IPS-18a (cell line): ENCODE measurements around the gene SNRPB.

Experiments
- H3K27ac ChIP-seq: one replicate; pipeline ENCODE4 v1.5.1; 2013; ENCODE audit warnings: low read length
- H3K27me3 ChIP-seq: one replicate; pipeline ENCODE4 v1.6.1; 2013; ENCODE audit warnings: mild to moderate bottlenecking, low read length; ENCODE audit not compliant: control insufficient read depth, insufficient read depth
- H3K36me3 ChIP-seq: one replicate; pipeline ENCODE4 v1.6.1; 2013; ENCODE audit warnings: low read depth, low read length; ENCODE audit not compliant: control insufficient read depth
- H3K4me1 ChIP-seq: one replicate; pipeline ENCODE4 v1.6.1; 2013; ENCODE audit warnings: low read depth, low read length; ENCODE audit not compliant: control insufficient read depth
- H3K4me3 ChIP-seq: one replicate; pipeline ENCODE4 v1.5.1; 2013; ENCODE audit warnings: low read length
- H3K9ac ChIP-seq: one replicate; pipeline ENCODE4 v1.6.1; 2013; ENCODE audit warnings: mild to moderate bottlenecking, low read length, moderate library complexity
- H3K9me3 ChIP-seq: one replicate; pipeline ENCODE4 v1.6.1; 2013; ENCODE audit warnings: low read depth, low read length; ENCODE audit not compliant: control insufficient read depth

Gene SNRPB

DNA sequence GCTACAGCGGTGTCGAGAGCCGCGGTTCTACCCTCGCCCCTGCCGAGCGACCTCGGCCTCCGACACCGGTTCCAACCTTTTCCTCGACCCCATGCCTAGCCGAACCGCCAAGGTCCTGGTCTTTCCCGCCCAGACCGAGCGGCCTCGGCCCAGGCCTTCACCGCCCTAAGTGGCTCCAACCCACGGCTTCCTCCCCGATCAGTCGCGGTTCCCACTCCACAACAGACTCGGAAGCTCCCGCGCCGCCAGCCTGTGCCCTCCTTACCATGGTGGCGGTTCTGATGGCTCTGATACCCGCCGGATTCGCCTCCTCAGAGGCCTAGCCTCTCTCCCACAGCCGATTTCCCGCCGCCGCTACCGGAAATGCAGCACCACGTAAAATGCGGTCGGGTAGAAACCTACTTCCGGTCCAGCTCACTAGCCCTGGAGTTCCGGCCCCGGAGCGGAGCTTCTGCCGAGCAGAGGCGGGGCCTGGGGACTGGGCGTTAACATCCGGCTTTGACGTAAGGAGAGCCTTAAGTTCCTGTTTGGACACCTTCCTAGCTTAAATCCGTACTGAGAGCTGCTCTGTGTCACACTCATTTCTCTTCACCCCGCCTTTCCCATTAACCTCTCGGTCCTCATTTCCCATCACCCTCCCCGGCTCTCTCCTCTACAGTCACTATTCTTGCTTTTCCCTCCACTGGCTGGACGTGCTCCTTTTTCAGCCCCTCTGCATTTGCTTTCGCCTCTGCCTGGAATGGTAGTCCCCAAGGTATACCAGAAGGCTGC, at the start of gene SNRPB:
Gene SNRPB (minus strand): TSS at position 367 of the 771 bp plus-strand sequence. CDS start 99 bp downstream, at position 268.
- Histone ChIP-seq H3K27ac (peak within 1 kb of the TSS; percentile 97), H3K4me3 (peak within 1 kb of the TSS; percentile 99), H3K4me1 (peaks cover 13% of the 10 kb centered on the region), H3K9ac (peak within 1 kb of the TSS; percentile 99), H3K36me3 (peaks cover 31% of the 10 kb centered on the region), H3K27me3 (no peaks in the 10 kb centered on the region), H3K9me3 (no peaks in the 10 kb centered on the region)

DNA sequence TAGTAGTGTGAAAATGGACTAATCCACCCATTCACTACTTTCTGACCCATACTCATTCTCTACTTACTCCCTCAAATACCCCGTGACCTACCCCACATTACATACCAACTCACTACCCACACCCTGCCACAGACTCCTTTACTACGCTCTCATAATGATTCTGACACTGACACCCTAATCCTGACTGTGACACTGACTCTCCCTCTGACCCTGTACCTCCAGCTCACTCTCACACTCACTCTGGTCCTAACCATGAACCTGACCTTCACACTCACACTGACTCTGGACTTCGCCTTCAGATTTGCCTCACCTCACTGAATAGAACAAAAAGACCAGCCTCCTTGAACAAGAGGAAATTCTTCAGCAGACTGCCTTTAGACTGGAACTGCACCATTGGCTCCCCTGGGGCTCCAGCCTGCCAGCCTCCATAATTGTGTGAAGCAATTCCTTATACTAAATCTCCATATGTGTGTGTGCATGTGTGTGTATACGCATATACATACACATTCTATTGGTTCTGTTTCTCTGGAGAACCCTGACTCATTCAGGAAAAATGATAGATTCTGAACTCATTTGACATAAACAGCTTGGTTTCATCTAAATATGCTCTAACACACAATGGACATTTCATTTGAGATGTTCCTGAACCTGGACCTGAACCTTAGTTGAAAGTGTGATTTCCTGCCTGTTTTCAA, 48.7 kb upstream of the SNRPB start:
- Histone ChIP-seq H3K27ac (no peak overlapping the region), H3K27me3 (peaks cover 85% of the 10 kb centered on the region), H3K4me1 (no peaks in the 10 kb centered on the region), H3K9ac (no peak overlapping the region), H3K4me3 (no peak overlapping the region), H3K9me3 (no peaks in the 10 kb centered on the region), H3K36me3 (no peaks in the 10 kb centered on the region)

DNA sequence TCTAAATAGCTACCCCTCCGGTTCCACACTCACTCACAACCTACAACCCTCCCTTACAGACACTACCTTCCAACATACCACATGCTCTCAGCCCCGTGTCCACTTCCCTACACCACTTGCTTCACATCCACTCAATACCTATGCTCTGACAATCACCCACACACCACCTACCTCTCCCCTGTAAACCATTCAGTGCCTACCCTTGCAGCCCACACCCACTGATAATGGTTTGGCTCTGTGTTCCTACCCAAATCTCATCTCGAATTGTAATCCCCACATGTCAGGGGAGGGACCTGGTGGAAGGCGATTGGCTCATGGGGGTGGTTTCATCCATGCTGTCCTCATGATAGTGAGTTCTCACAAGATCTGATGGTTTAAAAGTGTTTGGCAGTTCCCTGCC, 48.0 kb upstream of the SNRPB start:
- Histone ChIP-seq H3K9ac (no peak overlapping the region), H3K9me3 (no peaks in the 10 kb centered on the region), H3K36me3 (no peaks in the 10 kb centered on the region), H3K4me3 (no peak overlapping the region), H3K27ac (no peak overlapping the region), H3K4me1 (no peaks in the 10 kb centered on the region), H3K27me3 (peaks cover 85% of the 10 kb centered on the region)

DNA sequence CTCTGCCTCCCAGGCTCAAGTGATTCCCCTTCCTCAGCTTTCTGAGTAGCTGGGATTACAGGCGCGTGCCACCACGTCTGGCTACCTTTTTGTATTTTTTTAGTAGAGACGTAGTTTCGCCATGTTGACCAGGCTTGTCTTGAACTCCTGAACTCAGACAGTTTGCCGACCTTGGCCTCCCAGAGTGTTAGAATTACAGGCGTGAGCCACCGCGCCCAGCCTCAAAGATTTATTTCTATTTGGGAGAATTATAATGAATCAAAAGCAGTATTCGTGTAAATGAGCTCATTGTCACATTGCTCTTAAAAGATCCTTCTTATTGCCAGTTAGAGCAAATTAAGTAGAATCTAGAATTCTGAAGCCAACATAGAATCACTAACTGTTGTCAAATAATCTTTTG, 47.5 kb upstream of the SNRPB start:
- H3K36me3 ChIP-seq, result no peaks in the 10 kb centered on the region
- H3K9me3 ChIP-seq, result no peaks in the 10 kb centered on the region
- no peak overlapping the region for H3K27ac ChIP-seq
- no peaks in the 10 kb centered on the region for H3K4me1 ChIP-seq
- H3K9ac ChIP-seq, result no peak overlapping the region
- H3K4me3 ChIP-seq, result no peak overlapping the region
- H3K27me3 ChIP-seq, result peaks cover 85% of the 10 kb centered on the region

DNA sequence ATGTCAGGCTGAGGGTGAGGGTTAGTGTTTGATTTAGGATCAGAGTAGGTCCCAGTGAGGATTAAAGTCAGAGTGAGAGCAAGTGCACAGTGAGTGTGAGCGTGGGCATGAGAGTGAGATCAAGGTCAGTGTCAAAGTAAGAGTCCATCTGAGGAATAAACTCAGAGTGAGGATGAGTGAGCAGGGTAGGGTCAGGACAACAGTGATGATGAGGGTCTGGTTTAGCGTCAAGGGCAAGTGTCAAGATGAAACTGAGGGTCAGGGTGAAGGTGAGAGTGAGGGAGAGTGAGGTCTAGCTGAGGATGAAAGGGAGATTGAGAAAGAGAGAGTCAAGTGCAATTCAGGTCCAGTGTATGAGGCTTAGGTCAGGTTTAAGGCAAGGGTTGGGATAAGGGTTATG, 45.8 kb upstream of the SNRPB start:
- H3K36me3 ChIP-seq, result no peaks in the 10 kb centered on the region
- H3K27ac ChIP-seq, result no peak overlapping the region
- H3K4me1 ChIP-seq, result no peaks in the 10 kb centered on the region
- peaks cover 85% of the 10 kb centered on the region for H3K27me3 ChIP-seq
- H3K4me3 ChIP-seq, result no peak overlapping the region
- no peaks in the 10 kb centered on the region for H3K9me3 ChIP-seq
- no peak overlapping the region for H3K9ac ChIP-seq

DNA sequence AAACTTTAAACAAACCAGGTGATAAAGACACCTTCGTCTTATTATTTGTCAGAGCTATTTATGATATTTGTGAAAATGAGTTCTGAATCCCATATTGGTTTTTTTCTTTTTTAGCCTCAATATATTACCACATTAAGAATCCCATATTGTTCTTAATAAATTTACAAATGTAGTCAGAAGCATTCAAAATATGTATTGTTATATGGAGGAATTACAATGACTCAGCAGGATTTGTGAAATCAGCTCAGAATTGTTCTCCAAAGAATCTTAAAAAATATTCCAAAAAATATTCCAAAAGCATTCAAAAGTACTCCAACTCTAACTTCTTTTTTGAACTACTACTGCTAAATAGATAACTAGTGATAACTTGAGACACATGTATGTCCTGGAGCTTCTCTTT, 44.6 kb upstream of the SNRPB start:
- no peak overlapping the region for H3K4me3 ChIP-seq
- no peaks in the 10 kb centered on the region for H3K36me3 ChIP-seq
- H3K9ac ChIP-seq, result no peak overlapping the region
- H3K27ac ChIP-seq, result no peak overlapping the region
- H3K4me1 ChIP-seq, result no peaks in the 10 kb centered on the region
- no peaks in the 10 kb centered on the region for H3K9me3 ChIP-seq
- H3K27me3 ChIP-seq, result peaks cover 86% of the 10 kb centered on the region

DNA sequence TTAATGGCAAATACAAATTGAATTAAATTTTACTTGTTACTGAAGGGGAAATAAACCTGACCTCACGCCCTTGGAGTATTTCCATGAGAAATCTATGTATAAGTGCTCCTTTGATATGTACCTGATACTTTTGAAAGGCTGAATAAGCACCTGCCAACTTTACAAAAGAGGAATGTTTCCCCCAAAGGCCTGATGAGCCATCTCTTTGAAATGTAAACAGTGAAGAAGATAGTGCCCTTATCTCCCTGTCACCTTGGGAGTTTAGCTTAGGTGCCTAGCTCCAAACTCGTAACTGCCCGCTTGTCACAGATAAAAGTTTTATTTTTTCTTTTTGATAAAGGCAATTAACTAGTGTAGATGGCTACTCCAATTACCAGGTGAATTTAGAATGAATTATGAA, 39.2 kb upstream of the SNRPB start:
- Histone ChIP-seq H3K36me3 (no peaks in the 10 kb centered on the region), H3K27me3 (peaks cover 69% of the 10 kb centered on the region), H3K9ac (no peak overlapping the region), H3K9me3 (no peaks in the 10 kb centered on the region), H3K4me3 (peak overlapping the region; percentile 87), H3K4me1 (no peaks in the 10 kb centered on the region), H3K27ac (no peak overlapping the region)

DNA sequence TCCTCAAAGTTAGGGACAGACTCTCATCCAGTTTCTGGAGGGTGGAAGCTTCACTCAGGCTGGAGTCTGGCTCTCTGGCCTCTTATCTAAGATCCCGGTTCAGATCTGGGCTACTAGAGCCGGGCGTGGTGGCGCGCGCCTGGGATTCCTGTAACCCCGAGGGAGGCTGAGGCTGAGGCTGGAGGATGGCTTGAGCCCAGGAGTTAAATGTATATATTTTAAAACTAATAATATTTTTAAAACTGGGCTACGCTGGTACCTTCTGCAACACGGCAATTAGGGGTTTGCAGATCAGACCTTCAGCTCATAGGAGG, 38.8 kb upstream of the SNRPB start:
- Histone ChIP-seq H3K9me3 (no peaks in the 10 kb centered on the region), H3K27ac (no peak overlapping the region), H3K4me3 (peak overlapping the region; percentile 87), H3K9ac (peak overlapping the region; percentile 55), H3K27me3 (peaks cover 65% of the 10 kb centered on the region), H3K4me1 (no peaks in the 10 kb centered on the region), H3K36me3 (no peaks in the 10 kb centered on the region)

DNA sequence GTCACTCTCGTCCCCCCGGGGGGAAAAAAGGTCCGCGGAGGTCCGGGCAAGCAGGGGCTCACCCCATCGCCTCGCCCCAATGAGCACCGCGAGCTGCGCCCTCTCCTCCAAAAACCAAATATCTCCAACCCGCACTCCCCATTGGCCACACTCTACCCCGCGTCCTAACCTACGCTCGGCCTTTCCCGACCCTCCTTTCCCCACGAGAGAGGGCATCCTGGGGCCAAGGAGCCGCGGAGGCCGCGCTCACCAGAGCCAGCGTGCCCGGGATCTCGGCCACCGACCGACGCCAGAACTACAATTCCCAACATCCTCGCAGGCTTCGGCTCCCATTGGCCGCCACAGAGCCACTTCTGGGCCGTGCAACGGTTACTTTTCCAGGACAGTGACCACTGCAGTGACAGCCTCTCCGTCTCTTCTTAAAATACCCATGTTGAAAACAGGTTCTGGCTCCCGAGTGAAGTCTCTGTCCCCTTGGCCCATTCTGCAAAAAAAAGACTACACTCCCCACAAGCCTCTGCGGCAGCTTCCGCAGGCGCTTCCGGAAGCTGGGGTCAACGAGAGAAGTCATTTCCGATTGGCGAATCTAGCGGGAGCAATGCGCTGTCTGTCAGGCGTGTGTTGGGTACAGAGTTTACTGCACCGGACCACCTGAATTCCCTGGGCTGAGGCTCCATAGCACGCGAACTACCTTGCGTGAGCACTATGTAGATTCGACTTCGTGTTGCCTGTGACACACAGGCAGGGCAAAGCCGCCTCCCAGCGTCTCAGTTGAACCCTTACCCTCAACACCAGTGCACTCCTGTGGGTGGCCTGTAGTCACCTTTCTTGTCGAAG, 38.3 kb upstream of the SNRPB start, which contains the start of gene ZNF343:
Gene ZNF343 (minus strand): TSS at position 285 of the 837 bp plus-strand sequence. CDS start 15,020 bp downstream, outside the sequence.
- peak within 1 kb of the TSS; percentile 87 for H3K4me3 ChIP-seq
- H3K9ac ChIP-seq, result peak within 1 kb of the TSS; percentile 55
- no peaks in the 10 kb centered on the region for H3K4me1 ChIP-seq
- H3K36me3 ChIP-seq, result no peaks in the 10 kb centered on the region
- H3K27ac ChIP-seq, result no peak within 1 kb of the TSS
- H3K9me3 ChIP-seq, result no peaks in the 10 kb centered on the region
- H3K27me3 ChIP-seq, result peaks cover 59% of the 10 kb centered on the region

DNA sequence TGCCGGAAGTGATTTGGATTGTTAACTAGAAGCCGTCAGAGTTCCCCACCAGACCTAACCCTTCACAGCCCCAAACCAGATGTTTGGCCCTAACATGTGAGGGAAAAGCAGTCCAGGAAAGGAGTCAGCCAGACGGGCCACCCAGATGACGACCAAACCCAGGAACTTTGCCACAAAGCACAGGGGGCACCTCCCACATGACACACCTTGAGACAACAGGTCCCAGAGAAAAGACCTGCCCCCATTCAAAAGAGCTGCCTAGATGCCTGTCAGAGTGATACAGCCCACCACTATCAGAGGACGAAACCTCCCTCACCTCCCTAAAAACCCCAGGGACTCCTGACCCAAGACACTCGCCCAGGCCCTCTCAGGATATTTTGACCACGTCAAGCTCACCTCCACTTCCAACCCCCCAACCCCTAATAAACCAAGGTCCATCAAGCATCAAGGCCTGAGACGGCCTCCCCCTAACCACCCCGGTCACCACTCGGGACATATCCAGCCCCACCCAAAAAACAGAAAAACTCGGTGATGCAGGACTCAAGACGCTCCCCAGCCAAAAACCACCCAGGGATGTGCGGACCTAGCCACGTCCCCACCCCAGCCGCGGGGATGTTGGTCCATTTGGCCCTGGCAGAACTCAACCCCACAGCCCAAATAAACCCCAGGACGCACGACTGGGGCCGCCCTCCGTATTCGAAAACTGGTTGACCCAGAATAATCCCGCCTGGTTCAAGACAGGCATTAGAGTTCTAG, 37.5 kb upstream of the SNRPB start:
- Histone ChIP-seq H3K4me1 (no peaks in the 10 kb centered on the region), H3K27ac (no peak overlapping the region), H3K36me3 (no peaks in the 10 kb centered on the region), H3K9me3 (no peaks in the 10 kb centered on the region), H3K4me3 (peak overlapping the region; percentile 87), H3K27me3 (peaks cover 51% of the 10 kb centered on the region), H3K9ac (peak overlapping the region; percentile 55)

DNA sequence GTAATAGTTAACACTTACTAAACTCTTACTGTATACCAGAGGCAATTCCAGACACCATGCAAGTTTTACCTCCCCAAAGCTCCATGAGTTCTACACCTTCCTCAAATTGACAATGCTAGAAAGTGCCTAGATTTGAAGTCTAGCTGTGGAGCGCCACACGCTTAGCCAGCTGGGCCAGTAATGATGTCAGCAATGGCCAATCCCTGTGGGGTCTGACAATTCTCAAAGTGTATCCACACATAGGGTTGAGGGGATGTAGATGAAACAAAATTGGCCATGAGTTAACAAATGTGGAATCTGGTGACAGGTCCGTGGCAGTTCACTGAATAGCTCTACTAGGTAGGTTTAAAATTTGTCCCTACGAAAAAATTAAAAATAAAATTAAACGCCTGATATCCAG, 36.9 kb upstream of the SNRPB start:
- H3K36me3 ChIP-seq, result no peaks in the 10 kb centered on the region

More for the DNA sequence above, 36.9 kb upstream of the SNRPB start:
- Histone ChIP-seq H3K27me3 (peaks cover 45% of the 10 kb centered on the region), H3K27ac (no peak overlapping the region), H3K9me3 (no peaks in the 10 kb centered on the region), H3K4me1 (no peaks in the 10 kb centered on the region), H3K9ac (no peak overlapping the region), H3K4me3 (no peak overlapping the region)
